HepG2 (cell line): ENCODE results near the gene RPUSD2. TPM values are rescaled to one million over a fixed set of nuclear protein-coding genes. Genes with fewer than 3 reads are reported as not detected.
A peak's percentile ranks its signal among the peaks of the same experiment; 100 is the strongest.

ENCODE experiments used
- ARID2 ChIP-seq: sonication (generic); formaldehyde crosslinking; IDR thresholded peaks from 2 replicates; pipeline ENCODE4 v1.8.1; 2022; ENCODE audit warnings: mild to moderate bottlenecking, missing genetic modification reagents, borderline replicate concordance
- ATF1 ChIP-seq: IDR thresholded peaks from 2 replicates; pipeline ENCODE4 v1.6.1; 2016; ENCODE audit warnings: mild to moderate bottlenecking, control low read depth
- CREM ChIP-seq, 2 experiments: sonication (generic) in 1 of 2; formaldehyde crosslinking in 1 of 2; IDR thresholded peaks; 2 replicates each; pipeline versions ENCODE4 v1.4.0 to v1.6.1; 2016 to 2020; ENCODE audit warnings: antibody characterized with exemption in 1 of 2, mild to moderate bottlenecking in 1 of 2, missing genetic modification reagents in 1 of 2
- CSRNP2 ChIP-seq: sonication (generic); formaldehyde crosslinking; conservative IDR thresholded peaks from 2 replicates; pipeline ENCODE4 v1.8.0; 2022; ENCODE audit warnings: low read depth, missing genetic modification reagents
- FOXO1 ChIP-seq: sonication (generic); formaldehyde crosslinking; IDR thresholded peaks from 2 replicates; pipeline ENCODE4 v1.4.0; 2020; ENCODE audit warnings: missing genetic modification reagents
- IRF2 ChIP-seq: IDR thresholded peaks from 2 replicates; pipeline ENCODE4 v1.6.1; 2018; ENCODE audit warnings: missing genetic modification reagents, missing compliant biosample characterization
- MTA1 ChIP-seq: sonication (generic); formaldehyde crosslinking; IDR thresholded peaks from 2 replicates; pipeline ENCODE4 v1.4.0; 2020; ENCODE audit warnings: missing genetic modification reagents, mild to moderate bottlenecking, borderline replicate concordance
- NCOA5 ChIP-seq: sonication (generic); formaldehyde crosslinking; IDR thresholded peaks from 2 replicates; pipeline ENCODE4 v1.4.0; 2020; ENCODE audit warnings: missing genetic modification reagents
- NONO ChIP-seq, 2 experiments: fragments of 450-650 bp in 1 of 2; sonication (generic) in 1 of 2; formaldehyde crosslinking in 1 of 2; IDR thresholded peaks in 1 of 2; conservative IDR thresholded peaks in 1 of 2; 2 replicates each; pipeline versions ENCODE4 v1.6.1 to v1.8.0; 2017 to 2022; ENCODE audit warnings: mild to moderate bottlenecking in 1 of 2, missing genetic modification reagents in 1 of 2, moderate library complexity in 1 of 2
- RFXAP ChIP-seq: sonication (generic); formaldehyde crosslinking; IDR thresholded peaks from 2 replicates; pipeline ENCODE4 v1.4.0; 2020; ENCODE audit warnings: missing genetic modification reagents, borderline replicate concordance
- SUZ12 ChIP-seq: fragments of 150-350 bp; IDR thresholded peaks from 2 replicates; pipeline ENCODE4 v1.6.1; 2014; ENCODE audit warnings: low read depth, low read length
- TEAD3 ChIP-seq: optimal IDR thresholded peaks from 2 replicates; pipeline ENCODE3; 2016; ENCODE audit warnings: borderline replicate concordance
- THAP9 ChIP-seq: sonication (generic); formaldehyde crosslinking; IDR thresholded peaks from 2 replicates; pipeline ENCODE4; 2020; ENCODE audit warnings: missing genetic modification reagents, mild to moderate bottlenecking, borderline replicate concordance
- YY1 ChIP-seq: IDR thresholded peaks from 2 replicates; pipeline ENCODE4 v1.6.1; 2011; ENCODE audit warnings: low read length, low read depth, moderate library complexity, mild to moderate bottlenecking; ENCODE audit not compliant: insufficient read depth, insufficient replicate concordance
- ZBTB7B ChIP-seq: sonication (generic); formaldehyde crosslinking; IDR thresholded peaks from 2 replicates; pipeline ENCODE4 v1.4.0; 2020; ENCODE audit warnings: missing genetic modification reagents
- ZNF362 ChIP-seq: sonication (generic); formaldehyde crosslinking; IDR thresholded peaks from 2 replicates; pipeline ENCODE4 v1.4.0; 2020; ENCODE audit warnings: missing genetic modification reagents, mild to moderate bottlenecking, borderline replicate concordance
- ZNF564 ChIP-seq: sonication (generic); formaldehyde crosslinking; IDR thresholded peaks from 2 replicates; pipeline ENCODE4 v1.8.1; 2023; ENCODE audit warnings: mild to moderate bottlenecking, missing genetic modification reagents
- ZNF577 ChIP-seq: sonication (generic); formaldehyde crosslinking; IDR thresholded peaks from 2 replicates; pipeline ENCODE4 v1.4.0; 2020; ENCODE audit warnings: mild to moderate bottlenecking, low read depth, missing genetic modification reagents, borderline replicate concordance
- ZNF580 ChIP-seq: IDR thresholded peaks from 2 replicates; pipeline ENCODE4 v1.6.1; 2016; ENCODE audit warnings: low read depth, borderline replicate concordance
- ZNF598 ChIP-seq: sonication (generic); formaldehyde crosslinking; IDR thresholded peaks from 2 replicates; pipeline ENCODE4 v1.5.1; 2020; ENCODE audit warnings: mild to moderate bottlenecking, missing genetic modification reagents, borderline replicate concordance
- ZNF761 ChIP-seq: sonication (generic); formaldehyde crosslinking; conservative IDR thresholded peaks from 2 replicates; pipeline ENCODE4 v1.4.0; 2020; ENCODE audit warnings: mild to moderate bottlenecking, missing genetic modification reagents
- ZNF83 ChIP-seq: sonication (generic); formaldehyde crosslinking; IDR thresholded peaks from 2 replicates; pipeline ENCODE4 v1.4.0; 2020; ENCODE audit warnings: missing genetic modification reagents, mild to moderate bottlenecking, borderline replicate concordance
- ZNF879 ChIP-seq: sonication (generic); formaldehyde crosslinking; IDR thresholded peaks from 2 replicates; pipeline ENCODE4 v1.8.1; 2023; ENCODE audit warnings: missing genetic modification reagents
- polyA plus RNA-seq, 8 experiments: library from polyadenylated mRNA; depleted of rRNA in 3 of 8; stranded (reverse) in 7 of 8; unstranded in 1 of 8; fragments of >200 nt; fragmentation: Illumina TruSeq in 4 of 8; extraction: Trizol in 4 of 8; gene quantifications; 2 replicates each; pipeline versions ENCODE4 v1.2.1 to v1.2.3, GENCODE V29; 2011 to 2016; ENCODE audit warnings: low read depth in 4 of 8, missing spikeins in 1 of 8, mixed read lengths in 1 of 8; ENCODE audit not compliant: insufficient read depth in 1 of 8
- total RNA-seq, 5 experiments: library from RNA; depleted of rRNA; stranded (reverse); fragments of >200 nt; fragmentation: Illumina TruSeq; extraction: Trizol; gene quantifications; 2 replicates each; pipeline ENCODE4 v1.2.3, GENCODE V29; 2016; ENCODE audit warnings: low read depth in 1 of 5

The RPUSD2 gene
- total and polyA plus RNA-seq, 2 of the 13 experiments (the other 11 are each of a cell fraction or from before 2014, with no cell fraction given): 8.6 to 14.5 TPM

GRCh38 chr15:40569129-40569953 is at the start of gene RPUSD2 (continued):
- TF ChIP-seq THAP9 (CRISPR knock-in tag) (peak; percentile 75; the same call in 1 of the 2 replicates), ARID2 (CRISPR knock-in tag) (0 out of 2 replicates have a peak, but pooled peaks have one; percentile 57), IRF2 (CRISPR knock-in tag) (peak; percentile 91), ZNF761 (CRISPR knock-in tag) (0 out of 2 replicates have a peak, but pooled peaks have one; percentile 46), ZNF362 (CRISPR knock-in tag) (no peak; the same call in 1 of the 2 replicates), ATF1 (CRISPR knock-in tag) (peak; percentile 99), ZBTB7B (CRISPR knock-in tag) (peak; percentile 77; the same call in 1 of the 2 replicates), ZNF564 (CRISPR knock-in tag) (0 out of 2 replicates have a peak, but pooled peaks have one; percentile 26), SUZ12 (no peak), ZNF879 (peak; percentile 47; the same call in 1 of the 2 replicates), ZNF577 (no peak), YY1 (peak; percentile 35), ZNF598 (CRISPR knock-in tag) (no peak), TEAD3 (CRISPR knock-in tag) (peak; percentile 71), ZNF580 (CRISPR knock-in tag) (no peak; the same call in 1 of the 2 replicates), CREM (IDR thresholded peaks at IDR 0.05) (peak; percentile 98), CREM (CRISPR knock-in tag; IDR thresholded peaks at IDR 0.05) (peak; percentile 83), CSRNP2 (CRISPR knock-in tag) (no peak), NONO (IDR thresholded peaks at IDR 0.05) (no peak), NONO (CRISPR knock-in tag; conservative IDR thresholded peaks at IDR 0.05) (peak; percentile 81), NCOA5 (CRISPR knock-in tag) (no peak), MTA1 (CRISPR knock-in tag) (no peak), FOXO1 (CRISPR knock-in tag) (0 out of 2 replicates have a peak, but pooled peaks have one; percentile 46), ZNF83 (CRISPR knock-in tag) (0 out of 2 replicates have a peak, but pooled peaks have one; percentile 10), RFXAP (no peak)
